ENCODE measurements around the gene PROCA1.
"Not testable (repeated sequence)": the region's sequence is repeated elsewhere in the genome, so short reads cannot be mapped to it uniquely, and the experiment has no call there.

DNA sequence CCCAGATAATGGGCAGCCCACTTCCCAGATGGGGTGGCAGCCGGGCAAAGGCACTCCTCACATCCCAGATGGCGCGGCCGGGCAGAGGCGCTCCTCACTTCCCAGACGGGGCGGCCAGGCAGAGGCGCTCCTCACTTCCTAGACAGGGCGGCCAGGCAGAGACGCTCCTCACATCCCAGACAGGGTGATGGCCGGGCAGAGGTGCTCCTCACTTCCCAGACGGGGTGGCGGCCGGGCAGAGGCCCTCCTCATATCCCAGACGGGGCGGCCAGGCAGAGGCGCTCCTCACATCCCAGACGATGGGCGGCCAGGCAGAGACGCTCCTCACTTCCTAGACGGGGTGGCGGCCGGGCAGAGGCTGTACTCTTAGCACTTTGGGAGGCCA lies 52.2 kb downstream of the PROCA1 start:
- not testable (repeated sequence) for TF ChIP-seq GABPA (IDR thresholded peaks at IDR 0.05; ENCODE audit: borderline replicate concordance, insufficient read depth, low read length); EP300 (IDR thresholded peaks at IDR 0.05; ENCODE audit: borderline replicate concordance in 1 of 2, low read depth in 2 of 2, low read length in 2 of 2); FOSL1 (IDR thresholded peaks at IDR 0.05; ENCODE audit: insufficient read depth, low read depth, low read length); TEAD4 (IDR thresholded peaks at IDR 0.05; ENCODE audit: low read depth, low read length); POLR2A (IDR thresholded peaks at IDR 0.05; ENCODE audit: control extremely low read depth in 1 of 2, low read depth in 2 of 2, low read length in 2 of 2); GTF2F1 (IDR thresholded peaks at IDR 0.05; ENCODE audit: borderline replicate concordance, low read depth, low read length); POLR2AphosphoS5 (IDR thresholded peaks at IDR 0.05; ENCODE audit: low read depth, low read length); BACH1 (IDR thresholded peaks at IDR 0.05; ENCODE audit: low read length); RXRA (IDR thresholded peaks at IDR 0.05; ENCODE audit: insufficient read depth, low read depth, low read length); HDAC2 (IDR thresholded peaks at IDR 0.05; ENCODE audit: borderline replicate concordance in 1 of 2, low read depth in 2 of 2, low read length in 2 of 2)
- TF ChIP-seq, protein P1, sequence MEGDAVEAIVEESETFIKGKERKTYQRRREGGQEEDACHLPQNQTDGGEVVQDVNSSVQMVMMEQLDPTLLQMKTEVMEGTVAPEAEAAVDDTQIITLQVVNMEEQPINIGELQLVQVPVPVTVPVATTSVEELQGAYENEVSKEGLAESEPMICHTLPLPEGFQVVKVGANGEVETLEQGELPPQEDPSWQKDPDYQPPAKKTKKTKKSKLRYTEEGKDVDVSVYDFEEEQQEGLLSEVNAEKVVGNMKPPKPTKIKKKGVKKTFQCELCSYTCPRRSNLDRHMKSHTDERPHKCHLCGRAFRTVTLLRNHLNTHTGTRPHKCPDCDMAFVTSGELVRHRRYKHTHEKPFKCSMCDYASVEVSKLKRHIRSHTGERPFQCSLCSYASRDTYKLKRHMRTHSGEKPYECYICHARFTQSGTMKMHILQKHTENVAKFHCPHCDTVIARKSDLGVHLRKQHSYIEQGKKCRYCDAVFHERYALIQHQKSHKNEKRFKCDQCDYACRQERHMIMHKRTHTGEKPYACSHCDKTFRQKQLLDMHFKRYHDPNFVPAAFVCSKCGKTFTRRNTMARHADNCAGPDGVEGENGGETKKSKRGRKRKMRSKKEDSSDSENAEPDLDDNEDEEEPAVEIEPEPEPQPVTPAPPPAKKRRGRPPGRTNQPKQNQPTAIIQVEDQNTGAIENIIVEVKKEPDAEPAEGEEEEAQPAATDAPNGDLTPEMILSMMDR (IDR thresholded peaks at IDR 0.05; ENCODE audit: control extremely low read depth in 1 of 3, insufficient read depth in 1 of 3, low read depth in 1 of 3, low read length in 3 of 3), result not testable (repeated sequence)
